Left ventricle myocardium inferior (tissue), 1 donor: Measurements from ENCODE around the gene SRL. TPM values are rescaled to one million over a fixed set of nuclear protein-coding genes. Genes with fewer than 3 reads are reported as not detected.

Source experiments
- DNase-seq: peaks from one replicate; pipeline ENCODE4 v3.0.0-alpha.2; 2020
- H3K27ac ChIP-seq: fragments of 200-600 bp; replicated peaks from 2 replicates; pipeline ENCODE4 v1.8.0; 2021
- H3K27me3 ChIP-seq: fragments of 200-600 bp; 2 replicates; pipeline ENCODE4 v1.8.0; 2021; ENCODE audit warnings: low read depth
- H3K36me3 ChIP-seq: fragments of 200-600 bp; 2 replicates; pipeline ENCODE4 v1.8.0; 2021
- H3K4me1 ChIP-seq: fragments of 200-600 bp; 2 replicates; pipeline ENCODE4 v1.8.0; 2021
- H3K4me3 ChIP-seq: fragments of 200-600 bp; 2 replicates; pipeline ENCODE4 v1.8.0; 2021; ENCODE audit warnings: mild to moderate bottlenecking, moderate library complexity
- H3K9me3 ChIP-seq: fragments of 200-600 bp; replicated peaks from 2 replicates; pipeline ENCODE4 v1.8.0; 2021
- intact Hi-C: fragments of 100-400 bp; cut with micrococcal nuclease; formaldehyde crosslinking; loops from one replicate; pipeline ENCODE4 v1.11.0; 2022
- total RNA-seq: library from RNA; stranded (reverse); fragmentation: NEBNext Ultra II Directional; extraction: Animal tissue kit (Norgen Biotek cat#: 25700); gene quantifications from one replicate; pipeline ENCODE4 v1.2.1, GENCODE V29; 2021
- TF ChIP-seq, protein P1 (sequence below): fragments of 200-600 bp; IDR thresholded peaks from 2 replicates; pipeline ENCODE4 v1.8.0; 2021; ENCODE audit warnings: antibody characterized with exemption, mild to moderate bottlenecking, borderline replicate concordance
- donor health status: DM: no; HTN: yes; CAD: no; lungs with severe emphysema.

Gene SRL
- total RNA-seq, 1 donor from 2014 or later = 445 TPM

DNA sequence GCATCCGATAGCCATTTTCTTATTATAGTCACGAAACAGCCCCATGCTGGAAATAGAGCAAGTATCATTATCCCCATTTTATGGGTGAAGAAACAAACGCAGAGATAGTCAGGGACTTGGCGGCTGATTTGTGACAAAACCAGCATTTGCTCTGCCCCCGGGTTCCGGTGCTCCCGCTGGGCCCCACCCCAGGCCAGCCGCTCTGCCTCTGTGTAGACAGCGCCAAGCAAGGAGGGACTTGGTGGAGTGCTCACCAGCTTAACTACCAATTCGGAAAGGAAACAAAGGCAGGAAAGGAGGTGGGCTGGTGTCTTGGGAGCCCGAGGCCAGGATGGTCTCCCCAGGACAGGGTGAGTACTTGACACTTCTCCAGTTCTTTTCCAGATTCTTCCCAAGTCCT is 10.0 kb downstream of the SRL start:
- intact Hi-C loops = no loop called here
- H3K36me3 ChIP-seq = no peaks in the 10 kb centered on the region
- H3K9me3 ChIP-seq = no peaks in the 10 kb centered on the region
- H3K27ac ChIP-seq = peak overlapping the region; percentile 94
- H3K27me3 ChIP-seq = no peaks in the 10 kb centered on the region
- TF ChIP-seq, protein P1, sequence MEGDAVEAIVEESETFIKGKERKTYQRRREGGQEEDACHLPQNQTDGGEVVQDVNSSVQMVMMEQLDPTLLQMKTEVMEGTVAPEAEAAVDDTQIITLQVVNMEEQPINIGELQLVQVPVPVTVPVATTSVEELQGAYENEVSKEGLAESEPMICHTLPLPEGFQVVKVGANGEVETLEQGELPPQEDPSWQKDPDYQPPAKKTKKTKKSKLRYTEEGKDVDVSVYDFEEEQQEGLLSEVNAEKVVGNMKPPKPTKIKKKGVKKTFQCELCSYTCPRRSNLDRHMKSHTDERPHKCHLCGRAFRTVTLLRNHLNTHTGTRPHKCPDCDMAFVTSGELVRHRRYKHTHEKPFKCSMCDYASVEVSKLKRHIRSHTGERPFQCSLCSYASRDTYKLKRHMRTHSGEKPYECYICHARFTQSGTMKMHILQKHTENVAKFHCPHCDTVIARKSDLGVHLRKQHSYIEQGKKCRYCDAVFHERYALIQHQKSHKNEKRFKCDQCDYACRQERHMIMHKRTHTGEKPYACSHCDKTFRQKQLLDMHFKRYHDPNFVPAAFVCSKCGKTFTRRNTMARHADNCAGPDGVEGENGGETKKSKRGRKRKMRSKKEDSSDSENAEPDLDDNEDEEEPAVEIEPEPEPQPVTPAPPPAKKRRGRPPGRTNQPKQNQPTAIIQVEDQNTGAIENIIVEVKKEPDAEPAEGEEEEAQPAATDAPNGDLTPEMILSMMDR = no peak
- peaks cover 66% of the 10 kb centered on the region for H3K4me1 ChIP-seq
- no peak for DNase-seq
- peak overlapping the region; percentile 34 for H3K4me3 ChIP-seq

DNA sequence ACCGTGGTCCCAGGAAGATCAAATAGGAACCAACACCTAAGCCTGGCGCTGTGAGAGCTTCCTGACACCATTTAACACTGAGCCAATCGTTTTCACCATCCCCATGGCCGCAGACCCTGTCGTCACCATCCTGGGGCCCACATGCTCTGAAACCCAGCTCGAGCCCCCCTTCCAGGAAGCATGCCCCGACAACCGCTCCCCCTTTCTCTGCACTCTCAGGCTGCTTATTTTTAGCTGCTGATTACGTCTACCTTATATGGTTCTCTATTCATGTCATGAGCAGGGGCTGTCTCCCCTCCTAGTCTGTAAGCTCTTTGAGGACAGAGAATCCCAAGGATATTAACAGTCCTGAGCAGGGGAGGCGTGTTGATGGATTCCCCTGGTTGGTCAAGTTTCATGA is 10.5 kb downstream of the SRL start:
- Histone ChIP-seq H3K27me3 (no peaks in the 10 kb centered on the region), H3K27ac (peak overlapping the region; percentile 94), H3K9me3 (no peaks in the 10 kb centered on the region), H3K36me3 (no peaks in the 10 kb centered on the region), H3K4me3 (peak overlapping the region; percentile 34), H3K4me1 (peaks cover 61% of the 10 kb centered on the region)
- TF ChIP-seq, protein P1 = no peak
- DNase-seq = no peak
- intact Hi-C loops = no loop called here

DNA sequence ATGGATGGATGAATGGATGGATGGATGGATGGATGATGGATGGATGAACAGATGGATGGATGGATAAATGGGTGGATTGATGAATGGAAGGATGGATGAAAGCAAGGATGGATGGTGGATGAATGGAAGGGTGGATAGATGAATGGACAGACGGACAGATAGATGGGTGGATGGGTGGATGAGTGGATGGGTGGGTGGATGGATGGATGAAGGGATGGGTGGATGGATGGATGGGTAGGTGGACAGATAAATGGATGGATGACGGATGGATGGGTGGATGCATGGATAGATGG is 14.9 kb downstream of the SRL start:
- TF ChIP-seq, protein P1 = no peak
- Histone ChIP-seq H3K27me3 (no peaks in the 10 kb centered on the region), H3K4me3 (no peak overlapping the region), H3K9me3 (no peaks in the 10 kb centered on the region), H3K4me1 (peaks cover 57% of the 10 kb centered on the region), H3K36me3 (peaks cover 4% of the 10 kb centered on the region), H3K27ac (no peak overlapping the region)
- intact Hi-C loops = no loop called here
- no peak for DNase-seq

DNA sequence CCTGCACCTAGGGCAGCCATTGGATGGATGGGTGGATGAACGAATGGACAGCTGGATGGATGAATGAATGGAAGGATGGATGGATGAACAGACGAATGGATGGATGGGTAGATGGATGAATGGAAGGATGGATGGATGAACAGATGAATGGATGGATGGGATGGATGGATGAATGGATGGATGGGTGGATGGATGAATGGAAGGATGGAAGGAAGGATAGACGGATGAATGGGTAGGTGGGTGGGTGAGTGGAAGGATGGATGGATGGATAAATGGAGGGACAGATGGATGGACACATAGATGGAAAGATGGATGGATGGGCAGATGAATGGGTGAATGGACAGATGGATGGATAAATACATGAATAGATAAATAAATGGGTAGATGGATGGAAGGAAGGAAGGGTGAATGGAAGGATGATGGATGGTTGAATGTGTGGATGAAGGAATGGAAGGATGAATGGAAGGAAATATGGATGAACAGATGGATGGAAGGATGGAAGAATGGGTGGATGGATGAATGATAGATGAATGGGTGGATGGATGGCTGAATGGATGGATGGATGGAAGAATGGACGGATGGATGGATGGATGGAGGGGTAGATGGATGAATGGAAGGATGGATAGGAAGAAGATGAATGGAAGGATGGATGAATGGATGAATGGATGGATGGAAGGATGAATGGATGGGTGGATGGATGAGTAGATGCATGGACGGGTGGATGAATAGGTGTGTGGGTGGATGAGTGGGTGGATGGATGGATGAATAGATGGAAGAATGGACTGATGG is 15.4 kb downstream of the SRL start:
- no peaks in the 10 kb centered on the region for H3K27me3 ChIP-seq
- DNase-seq = no peak
- H3K4me1 ChIP-seq = peaks cover 57% of the 10 kb centered on the region
- no peaks in the 10 kb centered on the region for H3K9me3 ChIP-seq
- H3K27ac ChIP-seq = no peak overlapping the region
- peaks cover 4% of the 10 kb centered on the region for H3K36me3 ChIP-seq
- intact Hi-C loops = no loop called here
- TF ChIP-seq, protein P1 = no peak
- H3K4me3 ChIP-seq = no peak overlapping the region

DNA sequence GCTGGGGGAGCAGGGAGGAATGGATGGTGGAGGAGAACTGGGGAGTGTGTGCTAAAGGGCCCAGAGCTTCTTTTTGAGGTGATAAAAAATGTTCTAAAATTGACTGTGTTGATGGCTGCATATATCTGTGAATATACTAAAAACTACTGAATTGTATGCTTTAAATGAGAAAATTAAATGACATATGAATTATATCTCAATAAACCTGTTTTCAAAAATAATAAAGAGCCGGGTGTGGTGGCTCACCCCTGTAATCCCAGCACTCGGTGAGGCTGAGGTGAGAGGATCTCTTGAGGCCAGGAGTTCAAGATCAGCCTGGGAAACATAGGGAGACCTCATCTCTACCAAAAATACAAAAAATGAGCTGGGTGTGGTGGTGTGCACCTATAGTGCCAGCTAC is 16.8 kb downstream of the SRL start:
- no peaks in the 10 kb centered on the region for H3K9me3 ChIP-seq
- peaks cover 58% of the 10 kb centered on the region for H3K4me1 ChIP-seq
- TF ChIP-seq, protein P1 = no peak
- no peaks in the 10 kb centered on the region for H3K27me3 ChIP-seq
- no peak overlapping the region for H3K4me3 ChIP-seq
- H3K36me3 ChIP-seq = peaks cover 4% of the 10 kb centered on the region
- no peak for DNase-seq
- intact Hi-C loops = no loop called here
- H3K27ac ChIP-seq = peak overlapping the region; percentile 94
